IMR-90 (cell line): ENCODE measurements around the gene TXNDC5. TPM values are rescaled to one million over a fixed set of nuclear protein-coding genes. Genes with fewer than 3 reads are reported as not detected.

Experiments used
- ATAC-seq: fragments of 200-7000 bp; cut with Tn5 transposase; 2 replicates; pipeline ENCODE4 v1.9.1; 2020; ENCODE audit warnings: low read depth, mild to moderate bottlenecking, moderate library complexity
- BruUV-seq: library from RNA; stranded (reverse); fragments of 400-500 nt; replicated peaks from 2 replicates; lab custom pipeline; 2021; lab: Mats Ljungman, UMichigan
- CTCF ChIA-PET: fragments of 300-600 bp; formaldehyde crosslinking; extraction: SDS; loops from one replicate; lab custom pipeline; 2021; ENCODE audit warnings: antibody characterized with exemption; lab: Yijun Ruan, JAX
- POLR2A ChIA-PET: fragments of 300-600 bp; sonication (Branson Sonifier 250); formaldehyde crosslinking; loops from one replicate; lab custom pipeline; 2022; ENCODE audit warnings: antibody characterized with exemption; ENCODE audit not compliant: unreplicated experiment; lab: Charles Lee
- DNase-seq: peaks from one replicate; pipeline ENCODE4 v3.0.0; 2013
- H2AFZ ChIP-seq: replicated peaks from 2 replicates; pipeline ENCODE3; 2013; ENCODE audit warnings: low read length, mild to moderate bottlenecking; ENCODE audit not compliant: poor library complexity
- H2AK5ac ChIP-seq: 2 replicates; pipeline ENCODE4 v1.6.1; 2013; ENCODE audit warnings: low read depth, low read length, inconsistent platforms
- H2AK9ac ChIP-seq: replicated peaks from 2 replicates; pipeline ENCODE3; 2013; ENCODE audit warnings: mild to moderate bottlenecking, low read depth, low read length, moderate library complexity; ENCODE audit not compliant: poor library complexity
- H2BK120ac ChIP-seq: 2 replicates; pipeline ENCODE4 v1.6.1; 2013; ENCODE audit warnings: low read depth, low read length, inconsistent platforms
- H2BK15ac ChIP-seq: 3 replicates; pipeline ENCODE4 v1.6.1; 2013; ENCODE audit warnings: low read depth, low read length, inconsistent platforms
- H2BK20ac ChIP-seq: 2 replicates; pipeline ENCODE4 v1.6.1; 2013; ENCODE audit warnings: low read depth, mild to moderate bottlenecking, inconsistent platforms, low read length, moderate library complexity
- H2BK5ac ChIP-seq: 2 replicates; pipeline ENCODE4 v1.6.1; 2013; ENCODE audit warnings: mild to moderate bottlenecking, low read depth, low read length, inconsistent platforms; ENCODE audit not compliant: poor library complexity, severe bottlenecking
- H3K14ac ChIP-seq: replicated peaks from 2 replicates; pipeline ENCODE4 v1.6.1; 2013; ENCODE audit warnings: low read depth, low read length, inconsistent platforms
- H3K18ac ChIP-seq: 2 replicates; pipeline ENCODE4 v1.6.1; 2013; ENCODE audit warnings: low read depth, low read length, control low read depth
- H3K23ac ChIP-seq: 2 replicates; pipeline ENCODE4 v1.6.1; 2013; ENCODE audit warnings: low read depth, low read length, inconsistent platforms
- H3K27ac ChIP-seq: 2 replicates; pipeline ENCODE4 v1.5.1; 2013; ENCODE audit warnings: mild to moderate bottlenecking, control low read depth, low read length; ENCODE audit not compliant: insufficient read depth
- H3K27me3 ChIP-seq: 2 replicates; pipeline ENCODE4 v1.6.1; 2013; ENCODE audit warnings: low read length; ENCODE audit not compliant: control insufficient read depth, insufficient read depth
- H3K36me3 ChIP-seq: 2 replicates; pipeline ENCODE4 v1.6.1; 2013; ENCODE audit warnings: low read length, mixed read lengths; ENCODE audit not compliant: control insufficient read depth, insufficient read depth
- H3K4ac ChIP-seq: 2 replicates; pipeline ENCODE4 v1.6.1; 2013; ENCODE audit warnings: low read depth, low read length, inconsistent platforms
- H3K4me1 ChIP-seq: 2 replicates; pipeline ENCODE4 v1.6.1; 2013; ENCODE audit warnings: low read length, mixed read lengths; ENCODE audit not compliant: control insufficient read depth, insufficient read depth
- H3K4me2 ChIP-seq: 2 replicates; pipeline ENCODE4 v1.6.1; 2013; ENCODE audit warnings: low read depth, mild to moderate bottlenecking, control low read depth, low read length, moderate library complexity
- H3K4me3 ChIP-seq: 2 replicates; pipeline ENCODE4 v1.5.1; 2013; ENCODE audit warnings: low read depth, mild to moderate bottlenecking, control low read depth, low read length, moderate library complexity; ENCODE audit not compliant: insufficient read depth
- H3K56ac ChIP-seq: 2 replicates; pipeline ENCODE4 v1.6.1; 2013; ENCODE audit warnings: low read length, inconsistent platforms; ENCODE audit not compliant: insufficient read depth; ENCODE audit errors: extremely low read depth
- H3K79me1 ChIP-seq, 2 experiments: 2 replicates each; pipeline ENCODE4 v1.6.1; 2013; ENCODE audit warnings: low read length in 2 of 2, inconsistent platforms in 1 of 2, low read depth in 1 of 2
- H3K9ac ChIP-seq: 2 replicates; pipeline ENCODE4 v1.6.1; 2013; ENCODE audit warnings: low read depth, low read length, control low read depth
- H3K9me1 ChIP-seq: 2 replicates; pipeline ENCODE4 v1.6.1; 2013; ENCODE audit warnings: low read length, inconsistent platforms; ENCODE audit not compliant: insufficient read depth
- H3K9me3 ChIP-seq: 2 replicates; pipeline ENCODE4 v1.6.1; 2013; ENCODE audit warnings: low read length; ENCODE audit not compliant: control insufficient read depth, insufficient read depth
- H4K20me1 ChIP-seq: 2 replicates; pipeline ENCODE4 v1.6.1; 2013; ENCODE audit warnings: low read length, inconsistent platforms; ENCODE audit not compliant: insufficient read depth
- H4K5ac ChIP-seq: 2 replicates; pipeline ENCODE4 v1.6.1; 2013; ENCODE audit warnings: mild to moderate bottlenecking, low read depth, low read length, control low read depth
- H4K8ac ChIP-seq, 2 experiments: 2 replicates each; pipeline ENCODE4 v1.6.1; 2013; ENCODE audit warnings: low read depth in 2 of 2, low read length in 2 of 2, control low read depth in 1 of 2, inconsistent platforms in 1 of 2
- H4K91ac ChIP-seq: 2 replicates; pipeline ENCODE4 v1.6.1; 2013; ENCODE audit warnings: low read depth, low read length, inconsistent platforms; ENCODE audit not compliant: insufficient read depth
- BHLHE40 ChIP-seq: fragments of 150-350 bp; IDR thresholded peaks from 2 replicates; pipeline ENCODE4 v1.6.1; 2016; ENCODE audit warnings: mild to moderate bottlenecking, low read depth, low read length
- CEBPB ChIP-seq: IDR thresholded peaks from 2 replicates; pipeline ENCODE4 v1.6.1; 2012; ENCODE audit warnings: low read depth, low read length, improper control_type of control experiment
- CHD1 ChIP-seq: IDR thresholded peaks from 2 replicates; pipeline ENCODE4 v1.6.1; 2012; ENCODE audit warnings: low read depth, low read length, improper control_type of control experiment
- FOS ChIP-seq: fragments of 150-350 bp; IDR thresholded peaks from 2 replicates; pipeline ENCODE4 v1.6.1; 2016; ENCODE audit warnings: low read depth, low read length
- MAFK ChIP-seq: IDR thresholded peaks from 2 replicates; pipeline ENCODE4 v1.6.1; 2012; ENCODE audit warnings: low read depth, low read length, improper control_type of control experiment
- MAZ ChIP-seq: IDR thresholded peaks from 2 replicates; pipeline ENCODE4 v1.6.1; 2012; ENCODE audit warnings: low read depth, mild to moderate bottlenecking, low read length, improper control_type of control experiment, moderate library complexity, borderline replicate concordance
- MXI1 ChIP-seq: IDR thresholded peaks from 2 replicates; pipeline ENCODE4 v1.6.1; 2012; ENCODE audit warnings: low read depth, mild to moderate bottlenecking, low read length, moderate library complexity, borderline replicate concordance
- NFE2L2 ChIP-seq: fragments of 150-350 bp; IDR thresholded peaks from 2 replicates; pipeline ENCODE4 v1.6.1; 2016; ENCODE audit warnings: low read depth, mild to moderate bottlenecking, low read length
- POLR2A ChIP-seq: IDR thresholded peaks from 2 replicates; pipeline ENCODE4 v1.6.1; 2012; ENCODE audit warnings: mild to moderate bottlenecking, low read depth, low read length
- RFX5 ChIP-seq: IDR thresholded peaks from 2 replicates; pipeline ENCODE4 v1.8.0; 2012; ENCODE audit warnings: low read depth, mild to moderate bottlenecking, low read length, moderate library complexity
- SMC3 ChIP-seq: fragments of 150-350 bp; IDR thresholded peaks from 2 replicates; pipeline ENCODE4 v1.6.1; 2016; ENCODE audit warnings: low read depth, mild to moderate bottlenecking, antibody characterized with exemption, low read length, moderate library complexity
- WGBS, 2 experiments: methylation state at CpG; one replicate each; pipeline versions ENCODE4 v1.1.5 to v1.1.7; 2013; ENCODE audit warnings: missing lambda C conversion rate in 2 of 2; ENCODE audit not compliant: insufficient read length in 1 of 2; ENCODE audit errors: extremely low coverage in 2 of 2; 5-methylcytosine and 5-hydroxymethylcytosine counted together
- dilution Hi-C: fragments of 300-500 bp; cut with HindIII; formaldehyde crosslinking; loops from one replicate; pipeline ENCODE4 v1.14.3; 2018; ENCODE audit warnings: low sequenced_read_pairs; ENCODE audit not compliant: unreplicated experiment
- in situ Hi-C: fragments of 300-500 bp; cut with MboI; formaldehyde crosslinking; loops from 3 replicates; pipeline ENCODE4 v1.14.3; 2019; ENCODE audit warnings: low sequenced_read_pairs, inconsistent platforms, mixed read lengths
- intact Hi-C: fragments of 100-400 bp; cut with micrococcal nuclease; formaldehyde crosslinking; loops from 2 replicates; pipeline ENCODE4 v1.10.0; 2022
- polyA plus RNA-seq, 3 experiments: library from polyadenylated mRNA; depleted of rRNA; stranded (reverse); fragments of >200 nt; gene quantifications; 2 replicates each; pipeline ENCODE4 v1.2.3, GENCODE V29; 2012; ENCODE audit warnings: low replicate concordance in 1 of 3
- total RNA-seq: library from RNA; depleted of rRNA; stranded (reverse); fragments of >200 nt; gene quantifications from 2 replicates; pipeline ENCODE4 v1.2.3, GENCODE V29; 2012
- TF ChIP-seq, protein P1 (sequence below): fragments of 150-350 bp; IDR thresholded peaks from 2 replicates; pipeline ENCODE4 v1.6.1; 2016; ENCODE audit warnings: low read depth, mild to moderate bottlenecking, low read length, moderate library complexity, borderline replicate concordance
- TF ChIP-seq, protein P2 (sequence below): fragments of 150-350 bp; IDR thresholded peaks from 2 replicates; pipeline ENCODE4 v1.6.1; 2017; ENCODE audit warnings: mild to moderate bottlenecking, antibody characterized with exemption, low read length, low read depth
- TF ChIP-seq, protein P3 (sequence below): conservative IDR thresholded peaks from 2 replicates; pipeline ENCODE4 v1.5.1; 2012; ENCODE audit warnings: mild to moderate bottlenecking, low read depth, low read length, improper control_type of control experiment

TXNDC5 gene
- total and polyA plus RNA-seq, 2 of the 4 experiments (the other 2 are of a cell fraction) = 274 to 439 TPM

DNA sequence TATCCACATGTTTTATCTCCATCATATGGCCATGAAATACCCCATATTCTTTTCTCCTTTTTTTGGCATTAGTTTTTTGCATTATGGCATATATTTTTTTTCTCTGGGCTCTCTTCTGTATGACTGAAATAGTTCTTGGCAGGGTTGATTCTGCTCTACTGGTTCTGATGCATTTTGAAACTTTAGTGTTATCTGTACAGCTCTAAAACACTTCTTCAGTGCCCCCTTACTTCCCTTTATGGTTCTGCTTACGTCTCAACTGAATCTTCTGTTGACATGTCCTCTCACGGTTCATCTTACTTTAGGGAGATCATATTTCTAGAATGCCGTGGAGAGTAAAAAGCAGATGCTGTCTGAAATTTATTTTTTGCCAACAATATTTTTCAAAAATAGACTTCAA, 23.2 kb upstream of the TXNDC5 start:
- H2BK120ac ChIP-seq = no peak overlapping the region

More for the DNA sequence above, 23.2 kb upstream of the TXNDC5 start:
- H3K4me1 ChIP-seq = no peaks in the 10 kb centered on the region
- no peak overlapping the region for H3K56ac ChIP-seq
- in situ Hi-C loops (no loop called here), dilution Hi-C loops (no loop called here), intact Hi-C loops (no loop called here)
- no peak overlapping the region for H3K4me3 ChIP-seq
- H2BK20ac ChIP-seq = no peak overlapping the region
- H4K20me1 ChIP-seq = no peaks in the 10 kb centered on the region
- no peak overlapping the region for H3K4me2 ChIP-seq
- no peaks in the 10 kb centered on the region for H3K79me1 ChIP-seq
- CTCF ChIA-PET = no interaction called here
- DNase-seq (no peak), ATAC-seq (no peak)
- H2AK9ac ChIP-seq = no peak overlapping the region
- no peak overlapping the region for H4K5ac ChIP-seq
- POLR2A ChIA-PET = no interaction called here
- TF ChIP-seq NFE2L2 = no peak
- TF ChIP-seq MAFK = no peak
- no peak for TF ChIP-seq CEBPB
- TF ChIP-seq POLR2A = no peak
- TF ChIP-seq, protein P1, sequence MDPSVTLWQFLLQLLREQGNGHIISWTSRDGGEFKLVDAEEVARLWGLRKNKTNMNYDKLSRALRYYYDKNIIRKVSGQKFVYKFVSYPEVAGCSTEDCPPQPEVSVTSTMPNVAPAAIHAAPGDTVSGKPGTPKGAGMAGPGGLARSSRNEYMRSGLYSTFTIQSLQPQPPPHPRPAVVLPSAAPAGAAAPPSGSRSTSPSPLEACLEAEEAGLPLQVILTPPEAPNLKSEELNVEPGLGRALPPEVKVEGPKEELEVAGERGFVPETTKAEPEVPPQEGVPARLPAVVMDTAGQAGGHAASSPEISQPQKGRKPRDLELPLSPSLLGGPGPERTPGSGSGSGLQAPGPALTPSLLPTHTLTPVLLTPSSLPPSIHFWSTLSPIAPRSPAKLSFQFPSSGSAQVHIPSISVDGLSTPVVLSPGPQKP = no peak
- no peak for TF ChIP-seq RFX5
- TF ChIP-seq, protein P2, sequence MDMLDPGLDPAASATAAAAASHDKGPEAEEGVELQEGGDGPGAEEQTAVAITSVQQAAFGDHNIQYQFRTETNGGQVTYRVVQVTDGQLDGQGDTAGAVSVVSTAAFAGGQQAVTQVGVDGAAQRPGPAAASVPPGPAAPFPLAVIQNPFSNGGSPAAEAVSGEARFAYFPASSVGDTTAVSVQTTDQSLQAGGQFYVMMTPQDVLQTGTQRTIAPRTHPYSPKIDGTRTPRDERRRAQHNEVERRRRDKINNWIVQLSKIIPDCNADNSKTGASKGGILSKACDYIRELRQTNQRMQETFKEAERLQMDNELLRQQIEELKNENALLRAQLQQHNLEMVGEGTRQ = no peak
- no peak for TF ChIP-seq MAZ
- TF ChIP-seq FOS = no peak
- TF ChIP-seq, protein P3, sequence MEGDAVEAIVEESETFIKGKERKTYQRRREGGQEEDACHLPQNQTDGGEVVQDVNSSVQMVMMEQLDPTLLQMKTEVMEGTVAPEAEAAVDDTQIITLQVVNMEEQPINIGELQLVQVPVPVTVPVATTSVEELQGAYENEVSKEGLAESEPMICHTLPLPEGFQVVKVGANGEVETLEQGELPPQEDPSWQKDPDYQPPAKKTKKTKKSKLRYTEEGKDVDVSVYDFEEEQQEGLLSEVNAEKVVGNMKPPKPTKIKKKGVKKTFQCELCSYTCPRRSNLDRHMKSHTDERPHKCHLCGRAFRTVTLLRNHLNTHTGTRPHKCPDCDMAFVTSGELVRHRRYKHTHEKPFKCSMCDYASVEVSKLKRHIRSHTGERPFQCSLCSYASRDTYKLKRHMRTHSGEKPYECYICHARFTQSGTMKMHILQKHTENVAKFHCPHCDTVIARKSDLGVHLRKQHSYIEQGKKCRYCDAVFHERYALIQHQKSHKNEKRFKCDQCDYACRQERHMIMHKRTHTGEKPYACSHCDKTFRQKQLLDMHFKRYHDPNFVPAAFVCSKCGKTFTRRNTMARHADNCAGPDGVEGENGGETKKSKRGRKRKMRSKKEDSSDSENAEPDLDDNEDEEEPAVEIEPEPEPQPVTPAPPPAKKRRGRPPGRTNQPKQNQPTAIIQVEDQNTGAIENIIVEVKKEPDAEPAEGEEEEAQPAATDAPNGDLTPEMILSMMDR = no peak
- no peak for TF ChIP-seq SMC3
- no peak for TF ChIP-seq MXI1
- no peak for TF ChIP-seq CHD1
- TF ChIP-seq BHLHE40 = no peak
- H3K4ac ChIP-seq = no peak overlapping the region
- H2BK5ac ChIP-seq = no peak overlapping the region
- no peak overlapping the region for H2AK5ac ChIP-seq
- WGBS, 2 experiments = no CpG with 5 or more reads among the region's 3 CpGs
- H3K27me3 ChIP-seq = peaks cover 10% of the 10 kb centered on the region
- no peak overlapping the region for H3K9ac ChIP-seq
- no peak overlapping the region for H3K23ac ChIP-seq
- no peak overlapping the region for H3K27ac ChIP-seq
- H4K91ac ChIP-seq = no peak overlapping the region
- H3K14ac ChIP-seq = no peak overlapping the region
- no TSS peak for BruUV-seq
- H3K9me1 ChIP-seq = no peaks in the 10 kb centered on the region
- H2BK15ac ChIP-seq = no peak overlapping the region
- no peaks in the 10 kb centered on the region for H3K36me3 ChIP-seq
- H3K9me3 ChIP-seq = no peaks in the 10 kb centered on the region
- H2AFZ ChIP-seq = no peak overlapping the region
- H4K8ac ChIP-seq = no peak overlapping the region
- H3K18ac ChIP-seq = no peak overlapping the region
